ENCODE results near the gene LAMTOR1.

DNA sequence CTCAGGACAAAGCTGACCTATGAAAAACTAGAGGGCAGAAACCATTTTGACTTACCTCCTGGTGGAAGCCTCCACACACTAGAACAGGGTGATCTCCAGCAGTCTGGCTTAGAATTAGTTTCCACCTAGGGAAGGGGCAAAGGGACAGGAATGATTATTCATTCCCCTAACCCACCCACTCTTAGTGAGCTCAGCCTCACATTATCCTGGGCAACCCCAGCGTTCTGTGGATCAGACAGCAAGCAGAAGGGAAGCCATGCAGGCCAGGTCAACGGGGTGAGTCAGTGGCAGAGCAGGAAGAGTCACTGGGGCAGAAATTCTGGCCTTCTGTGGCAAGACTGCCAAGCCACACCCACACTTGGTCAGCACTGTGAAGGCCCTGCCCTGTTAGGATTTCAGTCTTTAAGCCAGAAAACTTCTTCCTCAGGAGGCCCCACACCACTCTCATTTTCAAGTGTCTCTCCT is 33.3 kb downstream of the LAMTOR1 start:
- TF ChIP-seq POLR2A (IDR thresholded peaks at IDR 0.05) (no peak), POLR2AphosphoS5 (IDR thresholded peaks at IDR 0.05) (peak; percentile 11 to 83 (median 70))

All from spleen (tissue), 3 donors.